ENCODE measurements around the gene ERBIN.
"Not testable (repeated sequence)": the region's sequence is repeated elsewhere in the genome, so short reads cannot be mapped to it uniquely, and the experiment has no call there.

ERBIN gene

GRCh38 chr5:65969539-65970393, 43.4 kb downstream of the ERBIN start:
- DNase-seq: no peak

GRCh38 chr5:65970481-65971367, 44.3 kb downstream of the ERBIN start:
- DNase-seq: no peak

- no peak for DNase-seq
These were observed 45.3 kb downstream of the ERBIN start for GRCh38 chr5:65971643-65972042.

- not testable (repeated sequence) for DNase-seq
These were observed 46.5 kb downstream of the ERBIN start for GRCh38 chr5:65972896-65973295.

- DNase-seq: no peak
These were observed 51.9 kb downstream of the ERBIN start for GRCh38 chr5:65978251-65978650.

GRCh38 chr5:65981548-65981947, 55.2 kb downstream of the ERBIN start:
- DNase-seq: no peak

- no peak for DNase-seq
These were observed 55.7 kb downstream of the ERBIN start for GRCh38 chr5:65981969-65982619.

GRCh38 chr5:65982635-65983034, 56.3 kb downstream of the ERBIN start:
- no peak for DNase-seq

GRCh38 chr5:65984098-65984885, 57.9 kb downstream of the ERBIN start:
- DNase-seq: peak; percentile 1

GRCh38 chr5:65986050-65986451, 59.7 kb downstream of the ERBIN start:
- no peak for DNase-seq

GRCh38 chr5:65986796-65987195, 60.4 kb downstream of the ERBIN start:
- DNase-seq: no peak

GRCh38 chr5:65987982-65988381, 61.6 kb downstream of the ERBIN start:
- DNase-seq: no peak

- DNase-seq: no peak
These were observed 62.8 kb downstream of the ERBIN start for GRCh38 chr5:65989158-65989557.

GRCh38 chr5:65992630-65993029, 66.3 kb downstream of the ERBIN start:
- no peak for DNase-seq

- DNase-seq: no peak
These were observed 67.9 kb downstream of the ERBIN start for GRCh38 chr5:65994117-65994786.

- DNase-seq: no peak
These were observed 72.8 kb downstream of the ERBIN start for GRCh38 chr5:65999061-65999723.

- no peak for DNase-seq
These were observed 75.6 kb downstream of the ERBIN start for GRCh38 chr5:66001952-66002351.

- DNase-seq: no peak
These were observed 76.0 kb downstream of the ERBIN start for GRCh38 chr5:66002415-66002814.

- DNase-seq: no peak
These were observed 77.8 kb downstream of the ERBIN start for GRCh38 chr5:66004216-66004615.

- DNase-seq: no peak
These were observed 82.9 kb downstream of the ERBIN start for GRCh38 chr5:66009277-66009676.

- no peak for DNase-seq
These were observed 84.1 kb downstream of the ERBIN start for GRCh38 chr5:66010476-66010875.
